IMR-90 (cell line): Measurements from ENCODE around the gene TBATA. TPM values are rescaled to one million over a fixed set of nuclear protein-coding genes. Genes with fewer than 3 reads are reported as not detected.
A peak's percentile ranks its signal among the peaks of the same experiment; 100 is the strongest.

Source experiments
- ATAC-seq: fragments of 200-7000 bp; cut with Tn5 transposase; 2 replicates; pipeline ENCODE4 v1.9.1; 2020; ENCODE audit warnings: low read depth, mild to moderate bottlenecking, moderate library complexity
- BruUV-seq: library from RNA; stranded (reverse); fragments of 400-500 nt; replicated peaks from 2 replicates; lab custom pipeline; 2021; lab: Mats Ljungman, UMichigan
- CTCF ChIA-PET: fragments of 300-600 bp; formaldehyde crosslinking; extraction: SDS; loops from one replicate; lab custom pipeline; 2021; ENCODE audit warnings: antibody characterized with exemption; lab: Yijun Ruan, JAX
- POLR2A ChIA-PET: fragments of 300-600 bp; sonication (Branson Sonifier 250); formaldehyde crosslinking; loops from one replicate; lab custom pipeline; 2022; ENCODE audit warnings: antibody characterized with exemption; ENCODE audit not compliant: unreplicated experiment; lab: Charles Lee
- DNase-seq: peaks from one replicate; pipeline ENCODE4 v3.0.0; 2013
- H2AFZ ChIP-seq: replicated peaks from 2 replicates; pipeline ENCODE3; 2013; ENCODE audit warnings: low read length, mild to moderate bottlenecking; ENCODE audit not compliant: poor library complexity
- H2AK5ac ChIP-seq: 2 replicates; pipeline ENCODE4 v1.6.1; 2013; ENCODE audit warnings: low read depth, low read length, inconsistent platforms
- H2AK9ac ChIP-seq: replicated peaks from 2 replicates; pipeline ENCODE3; 2013; ENCODE audit warnings: mild to moderate bottlenecking, low read depth, low read length, moderate library complexity; ENCODE audit not compliant: poor library complexity
- H2BK120ac ChIP-seq: 2 replicates; pipeline ENCODE4 v1.6.1; 2013; ENCODE audit warnings: low read depth, low read length, inconsistent platforms
- H2BK15ac ChIP-seq: 3 replicates; pipeline ENCODE4 v1.6.1; 2013; ENCODE audit warnings: low read depth, low read length, inconsistent platforms
- H2BK20ac ChIP-seq: 2 replicates; pipeline ENCODE4 v1.6.1; 2013; ENCODE audit warnings: low read depth, mild to moderate bottlenecking, inconsistent platforms, low read length, moderate library complexity
- H2BK5ac ChIP-seq: 2 replicates; pipeline ENCODE4 v1.6.1; 2013; ENCODE audit warnings: mild to moderate bottlenecking, low read depth, low read length, inconsistent platforms; ENCODE audit not compliant: poor library complexity, severe bottlenecking
- H3K14ac ChIP-seq: replicated peaks from 2 replicates; pipeline ENCODE4 v1.6.1; 2013; ENCODE audit warnings: low read depth, low read length, inconsistent platforms
- H3K18ac ChIP-seq: 2 replicates; pipeline ENCODE4 v1.6.1; 2013; ENCODE audit warnings: low read depth, low read length, control low read depth
- H3K23ac ChIP-seq: 2 replicates; pipeline ENCODE4 v1.6.1; 2013; ENCODE audit warnings: low read depth, low read length, inconsistent platforms
- H3K27ac ChIP-seq: 2 replicates; pipeline ENCODE4 v1.5.1; 2013; ENCODE audit warnings: mild to moderate bottlenecking, control low read depth, low read length; ENCODE audit not compliant: insufficient read depth
- H3K27me3 ChIP-seq: 2 replicates; pipeline ENCODE4 v1.6.1; 2013; ENCODE audit warnings: low read length; ENCODE audit not compliant: control insufficient read depth, insufficient read depth
- H3K36me3 ChIP-seq: 2 replicates; pipeline ENCODE4 v1.6.1; 2013; ENCODE audit warnings: low read length, mixed read lengths; ENCODE audit not compliant: control insufficient read depth, insufficient read depth
- H3K4ac ChIP-seq: 2 replicates; pipeline ENCODE4 v1.6.1; 2013; ENCODE audit warnings: low read depth, low read length, inconsistent platforms
- H3K4me1 ChIP-seq: 2 replicates; pipeline ENCODE4 v1.6.1; 2013; ENCODE audit warnings: low read length, mixed read lengths; ENCODE audit not compliant: control insufficient read depth, insufficient read depth
- H3K4me2 ChIP-seq: 2 replicates; pipeline ENCODE4 v1.6.1; 2013; ENCODE audit warnings: low read depth, mild to moderate bottlenecking, control low read depth, low read length, moderate library complexity
- H3K4me3 ChIP-seq: 2 replicates; pipeline ENCODE4 v1.5.1; 2013; ENCODE audit warnings: low read depth, mild to moderate bottlenecking, control low read depth, low read length, moderate library complexity; ENCODE audit not compliant: insufficient read depth
- H3K56ac ChIP-seq: 2 replicates; pipeline ENCODE4 v1.6.1; 2013; ENCODE audit warnings: low read length, inconsistent platforms; ENCODE audit not compliant: insufficient read depth; ENCODE audit errors: extremely low read depth
- H3K79me1 ChIP-seq, 2 experiments: 2 replicates each; pipeline ENCODE4 v1.6.1; 2013; ENCODE audit warnings: low read length in 2 of 2, inconsistent platforms in 1 of 2, low read depth in 1 of 2
- H3K9ac ChIP-seq: 2 replicates; pipeline ENCODE4 v1.6.1; 2013; ENCODE audit warnings: low read depth, low read length, control low read depth
- H3K9me1 ChIP-seq: 2 replicates; pipeline ENCODE4 v1.6.1; 2013; ENCODE audit warnings: low read length, inconsistent platforms; ENCODE audit not compliant: insufficient read depth
- H3K9me3 ChIP-seq: 2 replicates; pipeline ENCODE4 v1.6.1; 2013; ENCODE audit warnings: low read length; ENCODE audit not compliant: control insufficient read depth, insufficient read depth
- H4K20me1 ChIP-seq: 2 replicates; pipeline ENCODE4 v1.6.1; 2013; ENCODE audit warnings: low read length, inconsistent platforms; ENCODE audit not compliant: insufficient read depth
- H4K5ac ChIP-seq: 2 replicates; pipeline ENCODE4 v1.6.1; 2013; ENCODE audit warnings: mild to moderate bottlenecking, low read depth, low read length, control low read depth
- H4K8ac ChIP-seq, 2 experiments: 2 replicates each; pipeline ENCODE4 v1.6.1; 2013; ENCODE audit warnings: low read depth in 2 of 2, low read length in 2 of 2, control low read depth in 1 of 2, inconsistent platforms in 1 of 2
- H4K91ac ChIP-seq: 2 replicates; pipeline ENCODE4 v1.6.1; 2013; ENCODE audit warnings: low read depth, low read length, inconsistent platforms; ENCODE audit not compliant: insufficient read depth
- MAZ ChIP-seq: IDR thresholded peaks from 2 replicates; pipeline ENCODE4 v1.6.1; 2012; ENCODE audit warnings: low read depth, mild to moderate bottlenecking, low read length, improper control_type of control experiment, moderate library complexity, borderline replicate concordance
- POLR2A ChIP-seq: IDR thresholded peaks from 2 replicates; pipeline ENCODE4 v1.6.1; 2012; ENCODE audit warnings: mild to moderate bottlenecking, low read depth, low read length
- WGBS, 2 experiments: methylation state at CpG; one replicate each; pipeline versions ENCODE4 v1.1.5 to v1.1.7; 2013; ENCODE audit warnings: missing lambda C conversion rate in 2 of 2; ENCODE audit not compliant: insufficient read length in 1 of 2; ENCODE audit errors: extremely low coverage in 2 of 2; 5-methylcytosine and 5-hydroxymethylcytosine counted together
- dilution Hi-C: fragments of 300-500 bp; cut with HindIII; formaldehyde crosslinking; loops from one replicate; pipeline ENCODE4 v1.14.3; 2018; ENCODE audit warnings: low sequenced_read_pairs; ENCODE audit not compliant: unreplicated experiment
- in situ Hi-C: fragments of 300-500 bp; cut with MboI; formaldehyde crosslinking; loops from 3 replicates; pipeline ENCODE4 v1.14.3; 2019; ENCODE audit warnings: low sequenced_read_pairs, inconsistent platforms, mixed read lengths
- intact Hi-C: fragments of 100-400 bp; cut with micrococcal nuclease; formaldehyde crosslinking; loops from 2 replicates; pipeline ENCODE4 v1.10.0; 2022
- microRNA-seq, 2 experiments: library from miRNA; stranded (forward) in 1 of 2; unstranded in 1 of 2; fragments of 10-50 nt in 1 of 2; fragments of <30 nt in 1 of 2; gene quantifications in 1 of 2; microRNA quantifications in 1 of 2; one replicate each; pipeline versions ENCODE3 to v1.1.0; 2013 to 2020; ENCODE audit not compliant: insufficient read depth in 1 of 2, insufficient read length in 1 of 2, unreplicated experiment in 1 of 2
- polyA plus RNA-seq, 3 experiments: library from polyadenylated mRNA; depleted of rRNA; stranded (reverse); fragments of >200 nt; gene quantifications; 2 replicates each; pipeline ENCODE4 v1.2.3, GENCODE V29; 2012; ENCODE audit warnings: low replicate concordance in 1 of 3
- small RNA-seq, 5 experiments: library from RNA; depleted of rRNA; stranded (forward); fragments of <200 nt; gene quantifications; one replicate each; pipeline ENCODE3, GENCODE V24; 2012
- total RNA-seq: library from RNA; depleted of rRNA; stranded (reverse); fragments of >200 nt; gene quantifications from 2 replicates; pipeline ENCODE4 v1.2.3, GENCODE V29; 2012; rRNA removed

TBATA gene
- total and polyA plus RNA-seq, 2 of the 4 experiments (the other 2 are of a cell fraction): not detected

GRCh38 chr10:70722820-70723424 is 62.3 kb downstream of the TBATA start:
- H3K27ac ChIP-seq: no peak overlapping the region
- H3K9ac ChIP-seq: no peak overlapping the region
- DNase-seq (peak; percentile 53), ATAC-seq (peak; percentile 81)
- H4K91ac ChIP-seq: no peak overlapping the region
- H2BK20ac ChIP-seq: no peak overlapping the region
- H3K4me2 ChIP-seq: no peak overlapping the region
- no peaks in the 10 kb centered on the region for H3K79me1 ChIP-seq
- no CpG with 5 or more reads among the region's 4 CpGs for WGBS, 2 experiments
- no peak overlapping the region for H2BK5ac ChIP-seq
- H2BK15ac ChIP-seq: no peak overlapping the region
- peaks cover 2% of the 10 kb centered on the region; the same call in 1 of the 2 replicates for H3K4me1 ChIP-seq
- H3K4ac ChIP-seq: no peak overlapping the region
- no peak overlapping the region for H3K18ac ChIP-seq
- H3K56ac ChIP-seq: no peak overlapping the region
- H4K5ac ChIP-seq: no peak overlapping the region
- dilution Hi-C loops: no loop called here
- 0 out of 2 replicates have a peak, but pooled peaks cover 3% of the 10 kb centered on the region for H3K9me1 ChIP-seq
- H3K36me3 ChIP-seq: no peaks in the 10 kb centered on the region
- H4K20me1 ChIP-seq: no peaks in the 10 kb centered on the region
- H2AFZ ChIP-seq: no peak overlapping the region
- TF ChIP-seq POLR2A: no peak
- no peak for TF ChIP-seq MAZ
- H3K27me3 ChIP-seq: peaks cover 9% of the 10 kb centered on the region; the same call in 1 of the 2 replicates
- H4K8ac ChIP-seq: no peak overlapping the region
- H3K4me3 ChIP-seq: no peak overlapping the region
- no peak overlapping the region for H2AK9ac ChIP-seq
- in situ Hi-C loops: no loop called here
- H3K9me3 ChIP-seq: no peaks in the 10 kb centered on the region; the same call in 1 of the 2 replicates
- no peak overlapping the region for H2AK5ac ChIP-seq
- no peak overlapping the region for H3K14ac ChIP-seq
- H3K23ac ChIP-seq: no peak overlapping the region
- intact Hi-C loops: no loop called here
- no peak overlapping the region for H2BK120ac ChIP-seq
- no TSS peak for BruUV-seq
- CTCF ChIA-PET: interaction anchor here (0.6 kb wide), 1 partner anchor 9 kb away, joined by 3 read pairs; no protein-coding TSS in a partner anchor
- POLR2A ChIA-PET: no interaction called here

Small RNA genes within 50 kb of the gene (microRNA-seq; reads per million reads assigned to microRNA genes)
- gene RPS26P40 (ENCODE audit: insufficient read depth, insufficient read length): not detected

Small RNA genes within 50 kb of the gene (small RNA-seq; reads per million reads assigned to genes)
- 0 reads per million in 5 experiments for gene RPS26P40

Other genes starting within 250 kb of the TBATA start
- gene PRF1, start 182.6 kb downstream of the TBATA start, total RNA-seq: not detected in 2 replicates
- gene PRF1, start 182.6 kb downstream of the TBATA start, polyA plus RNA-seq (2012; rRNA removed): not detected in 2 replicates
- under 0.01 TPM in 2 replicates for gene ADAMTS14, start 112.9 kb downstream of the TBATA start, total RNA-seq
- gene ADAMTS14, start 112.9 kb downstream of the TBATA start, polyA plus RNA-seq (2012; rRNA removed): 0.31 and 0.33 TPM in 2 replicates
- 26.7 and 27.5 TPM in 2 replicates for gene SGPL1, start 30.6 kb upstream of the TBATA start, total RNA-seq
- 9.4 and 12.2 TPM in 2 replicates for gene SGPL1, start 30.6 kb upstream of the TBATA start, polyA plus RNA-seq (2012; rRNA removed)
- 15.8 and 17.8 TPM in 2 replicates for gene PCBD1, start 103.2 kb upstream of the TBATA start, total RNA-seq
- 31.6 and 33.1 TPM in 2 replicates for gene PCBD1, start 103.2 kb upstream of the TBATA start, polyA plus RNA-seq (2012; rRNA removed)